Measurements from ENCODE around the gene HBM. TPM values are rescaled to one million over a fixed set of nuclear protein-coding genes. Genes with fewer than 3 reads are reported as not detected.

The HBM gene
- total RNA-seq, 1 donor from 2014 or later = not detected

DNA sequence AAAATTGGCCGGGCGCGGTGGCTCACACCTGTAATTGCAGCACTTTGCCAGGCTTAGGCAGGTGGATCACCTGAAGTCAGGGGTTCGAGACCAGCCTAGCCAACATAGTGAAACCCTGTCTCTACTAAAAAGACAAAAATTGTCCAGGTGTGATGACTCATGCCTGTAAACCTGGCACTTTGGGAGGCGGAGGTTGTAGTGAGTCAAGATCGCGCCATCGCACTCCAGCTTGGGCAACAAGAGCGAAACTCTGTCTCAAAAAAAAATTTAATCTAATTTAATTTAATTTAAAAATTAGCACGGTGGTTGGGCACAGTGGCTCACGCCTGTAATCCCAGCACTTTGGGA is 12.9 kb downstream of the HBM start:
- Mint-ChIP-seq H3K4me1 (peaks cover 10% of the 10 kb centered on the region), H3K9me3 (peaks cover 2% of the 10 kb centered on the region), H3K27ac (no peak overlapping the region), H3K4me3 (peak overlapping the region; percentile 27), H3K36me3 (no peaks in the 10 kb centered on the region), H3K27me3 (ENCODE audit: insufficient read depth, low read depth) (peaks cover 48% of the 10 kb centered on the region)
- H3K4me1 ChIP-seq = no peaks in the 10 kb centered on the region
- no peak overlapping the region for H3K4me3 ChIP-seq
- H3F3A ChIP-seq (ENCODE audit: low read depth) = peaks cover 42% of the 10 kb centered on the region
- no peaks in the 10 kb centered on the region for H3K79me2 ChIP-seq (ENCODE audit: low read depth)
- H3K27ac ChIP-seq = no peak overlapping the region
- TF ChIP-seq EZH2 (IDR thresholded peaks at IDR 0.05) = no peak
- no peak for TF ChIP-seq EZH2phosphoT487 (IDR thresholded peaks at IDR 0.05)
- TF ChIP-seq, protein P1, sequence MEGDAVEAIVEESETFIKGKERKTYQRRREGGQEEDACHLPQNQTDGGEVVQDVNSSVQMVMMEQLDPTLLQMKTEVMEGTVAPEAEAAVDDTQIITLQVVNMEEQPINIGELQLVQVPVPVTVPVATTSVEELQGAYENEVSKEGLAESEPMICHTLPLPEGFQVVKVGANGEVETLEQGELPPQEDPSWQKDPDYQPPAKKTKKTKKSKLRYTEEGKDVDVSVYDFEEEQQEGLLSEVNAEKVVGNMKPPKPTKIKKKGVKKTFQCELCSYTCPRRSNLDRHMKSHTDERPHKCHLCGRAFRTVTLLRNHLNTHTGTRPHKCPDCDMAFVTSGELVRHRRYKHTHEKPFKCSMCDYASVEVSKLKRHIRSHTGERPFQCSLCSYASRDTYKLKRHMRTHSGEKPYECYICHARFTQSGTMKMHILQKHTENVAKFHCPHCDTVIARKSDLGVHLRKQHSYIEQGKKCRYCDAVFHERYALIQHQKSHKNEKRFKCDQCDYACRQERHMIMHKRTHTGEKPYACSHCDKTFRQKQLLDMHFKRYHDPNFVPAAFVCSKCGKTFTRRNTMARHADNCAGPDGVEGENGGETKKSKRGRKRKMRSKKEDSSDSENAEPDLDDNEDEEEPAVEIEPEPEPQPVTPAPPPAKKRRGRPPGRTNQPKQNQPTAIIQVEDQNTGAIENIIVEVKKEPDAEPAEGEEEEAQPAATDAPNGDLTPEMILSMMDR (IDR thresholded peaks at IDR 0.05) = no peak
- no peak overlapping the region for H2AFZ ChIP-seq (replicated peaks)
- H3K36me3 ChIP-seq = no peaks in the 10 kb centered on the region
- no peak for DNase-seq (ENCODE audit: low spot score)
- peaks cover 61% of the 10 kb centered on the region for H4K20me1 ChIP-seq (ENCODE audit: low read depth)
- H3K4me2 ChIP-seq = no peak overlapping the region
- no peaks in the 10 kb centered on the region for H3K9me3 ChIP-seq (ENCODE audit: low read depth)
- no peak overlapping the region for H3K9ac ChIP-seq
- H3K27me3 ChIP-seq = peaks cover 75% of the 10 kb centered on the region

DNA sequence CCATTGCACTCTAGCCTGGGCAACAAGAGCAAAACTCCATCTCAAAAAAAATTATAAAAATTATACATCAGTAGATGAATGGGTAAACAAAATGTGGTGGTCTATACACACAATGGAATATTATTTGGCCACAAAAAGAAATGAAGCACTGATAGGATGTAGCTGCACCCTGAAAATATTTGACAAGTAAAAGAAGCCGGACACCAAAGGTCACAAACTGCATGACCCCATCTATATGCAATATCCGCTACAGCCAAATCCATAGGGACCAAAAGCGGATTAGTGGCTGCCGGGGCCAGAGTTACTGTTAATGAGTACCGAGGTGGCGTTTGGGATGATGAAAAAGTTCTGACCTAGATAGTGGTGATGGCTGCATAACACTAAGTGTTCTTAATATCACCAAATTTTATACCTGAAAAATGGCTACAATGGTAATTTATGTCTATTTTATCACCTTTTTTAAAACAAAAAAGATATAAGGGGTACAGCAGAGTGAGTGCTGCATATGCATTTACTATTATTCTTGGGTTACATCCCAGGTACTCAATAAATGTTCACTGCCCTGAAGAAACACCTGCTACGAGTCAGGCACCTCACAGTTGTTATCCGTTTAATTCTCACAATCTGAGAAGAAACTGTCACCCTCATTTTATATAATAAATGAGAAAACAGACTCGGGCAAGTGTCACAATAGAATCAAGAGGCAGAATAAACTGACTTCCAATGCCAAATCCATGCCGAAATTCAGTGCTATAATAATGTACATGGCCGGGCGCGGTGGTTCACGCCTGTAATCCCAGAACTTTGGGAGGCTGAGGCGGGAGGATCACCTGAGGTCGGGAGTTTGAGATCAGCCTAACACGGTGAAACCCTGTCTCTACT is 13.7 kb downstream of the HBM start:
- Histone ChIP-seq H3K27me3 (peaks cover 67% of the 10 kb centered on the region), H3K27ac (no peak overlapping the region), H3K9me3 (ENCODE audit: low read depth) (no peaks in the 10 kb centered on the region), H3K4me3 (no peak overlapping the region), H3K79me2 (ENCODE audit: low read depth) (no peaks in the 10 kb centered on the region), H3K36me3 (no peaks in the 10 kb centered on the region), H3K4me1 (no peaks in the 10 kb centered on the region), H3K4me2 (no peak overlapping the region), H2AFZ (replicated peaks) (no peak overlapping the region), H3K9ac (no peak overlapping the region), H3F3A (ENCODE audit: low read depth) (peaks cover 48% of the 10 kb centered on the region), H4K20me1 (ENCODE audit: low read depth) (peaks cover 60% of the 10 kb centered on the region)
- no peak for DNase-seq (ENCODE audit: low spot score)
- H3K36me3 Mint-ChIP-seq = no peaks in the 10 kb centered on the region
- peaks cover 2% of the 10 kb centered on the region for H3K9me3 Mint-ChIP-seq
- H3K27me3 Mint-ChIP-seq (ENCODE audit: insufficient read depth, low read depth) = peaks cover 44% of the 10 kb centered on the region
- TF ChIP-seq EZH2phosphoT487 (IDR thresholded peaks at IDR 0.05) = no peak
- peak overlapping the region; percentile 75 for H3K4me3 Mint-ChIP-seq
- H3K27ac Mint-ChIP-seq = no peak overlapping the region
- H3K4me1 Mint-ChIP-seq = peaks cover 9% of the 10 kb centered on the region

DNA sequence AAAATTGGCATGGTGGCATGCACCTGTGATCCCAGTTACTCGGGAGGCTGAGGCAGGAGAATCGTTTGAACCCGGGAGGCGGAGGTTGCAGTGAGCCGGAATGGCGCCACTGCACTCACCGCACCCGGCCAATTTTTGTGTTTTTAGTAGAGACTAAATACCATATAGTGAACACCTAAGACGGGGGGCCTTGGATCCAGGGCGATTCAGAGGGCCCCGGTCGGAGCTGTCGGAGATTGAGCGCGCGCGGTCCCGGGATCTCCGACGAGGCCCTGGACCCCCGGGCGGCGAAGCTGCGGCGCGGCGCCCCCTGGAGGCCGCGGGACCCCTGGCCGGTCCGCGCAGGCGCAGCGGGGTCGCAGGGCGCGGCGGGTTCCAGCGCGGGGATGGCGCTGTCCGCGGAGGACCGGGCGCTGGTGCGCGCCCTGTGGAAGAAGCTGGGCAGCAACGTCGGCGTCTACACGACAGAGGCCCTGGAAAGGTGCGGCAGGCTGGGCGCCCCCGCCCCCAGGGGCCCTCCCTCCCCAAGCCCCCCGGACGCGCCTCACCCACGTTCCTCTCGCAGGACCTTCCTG is 14.4 kb downstream of the HBM start, which contains the start of gene HBQ1:
HBQ1 (plus strand) TSS at position 359 of the 575 bp plus-strand sequence; CDS start at position 387, 28 bp downstream.
- H3K4me3 Mint-ChIP-seq = peak within 1 kb of the TSS; percentile 75

More for the DNA sequence above, 14.4 kb downstream of the HBM start, which contains the start of gene HBQ1:
- Histone ChIP-seq H3K4me1 (no peaks in the 10 kb centered on the region), H3K4me2 (peak within 1 kb of the TSS; percentile 73), H3F3A (ENCODE audit: low read depth) (peaks cover 55% of the 10 kb centered on the region), H3K27ac (no peak within 1 kb of the TSS), H4K20me1 (ENCODE audit: low read depth) (peaks cover 55% of the 10 kb centered on the region), H3K9ac (no peak within 1 kb of the TSS), H2AFZ (replicated peaks) (peak within 1 kb of the TSS; percentile 2), H3K4me3 (peak within 1 kb of the TSS; percentile 44), H3K27me3 (peaks cover 60% of the 10 kb centered on the region), H3K9me3 (ENCODE audit: low read depth) (no peaks in the 10 kb centered on the region), H3K79me2 (ENCODE audit: low read depth) (no peaks in the 10 kb centered on the region), H3K36me3 (no peaks in the 10 kb centered on the region)
- Mint-ChIP-seq H3K27me3 (ENCODE audit: insufficient read depth, low read depth) (peaks cover 36% of the 10 kb centered on the region), H3K27ac (no peak within 1 kb of the TSS), H3K9me3 (no peaks in the 10 kb centered on the region), H3K36me3 (no peaks in the 10 kb centered on the region), H3K4me1 (peaks cover 7% of the 10 kb centered on the region)
- TF ChIP-seq EZH2phosphoT487 (IDR thresholded peaks at IDR 0.05) (peak; percentile 20), EZH2 (IDR thresholded peaks at IDR 0.05) (no peak)
- TF ChIP-seq, protein P1 (IDR thresholded peaks at IDR 0.05) = peak; percentile 66
- peak; percentile 78 for DNase-seq (ENCODE audit: low spot score)
